ENCODE data around the gene SMIM9.
"Not testable (repeated sequence)": the region's sequence is repeated elsewhere in the genome, so short reads cannot be mapped to it uniquely, and the experiment has no call there.

Gene SMIM9

GRCh38 chrX:154834562-154834961, at the start of gene SMIM9:
Gene SMIM9 (minus strand): TSS chrX:154834662. CDS start chrX:154830856, 3,806 bp downstream.
- no peak for DNase-seq (ENCODE audit: low read depth)

DNA sequence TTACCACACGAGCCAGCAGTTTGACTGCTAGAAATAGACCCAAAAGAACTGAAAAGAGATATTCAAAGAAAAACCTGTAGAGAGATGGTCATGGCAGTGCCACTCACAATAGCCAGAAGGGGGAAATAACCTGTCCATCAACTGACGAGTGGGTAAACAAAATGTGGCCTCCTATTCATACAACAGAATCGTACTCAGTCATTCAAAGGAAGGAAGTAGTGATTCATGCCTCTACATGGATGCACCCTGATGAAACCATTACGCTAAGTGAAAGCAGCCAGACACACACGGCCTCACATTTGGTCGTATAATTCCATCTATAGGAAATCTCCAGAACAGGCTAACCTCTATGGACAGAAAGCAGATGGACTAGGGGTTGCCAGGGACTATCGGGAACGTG, 49.6 kb upstream of the SMIM9 start:
- DNase-seq (ENCODE audit: low read depth), result not testable (repeated sequence)

GRCh38 chrX:154873329-154873728, 38.9 kb upstream of the SMIM9 start:
- no peak for DNase-seq (ENCODE audit: low read depth)

- not testable (repeated sequence) for DNase-seq (ENCODE audit: low read depth)
Measured at GRCh38 chrX:154868522-154868921, 34.1 kb upstream of the SMIM9 start.

- no peak for DNase-seq (ENCODE audit: low read depth)
Measured at GRCh38 chrX:154855256-154855655, 20.8 kb upstream of the SMIM9 start.

GRCh38 chrX:154850957-154851611, 16.6 kb upstream of the SMIM9 start:
- DNase-seq (ENCODE audit: low read depth), result no peak

DNA sequence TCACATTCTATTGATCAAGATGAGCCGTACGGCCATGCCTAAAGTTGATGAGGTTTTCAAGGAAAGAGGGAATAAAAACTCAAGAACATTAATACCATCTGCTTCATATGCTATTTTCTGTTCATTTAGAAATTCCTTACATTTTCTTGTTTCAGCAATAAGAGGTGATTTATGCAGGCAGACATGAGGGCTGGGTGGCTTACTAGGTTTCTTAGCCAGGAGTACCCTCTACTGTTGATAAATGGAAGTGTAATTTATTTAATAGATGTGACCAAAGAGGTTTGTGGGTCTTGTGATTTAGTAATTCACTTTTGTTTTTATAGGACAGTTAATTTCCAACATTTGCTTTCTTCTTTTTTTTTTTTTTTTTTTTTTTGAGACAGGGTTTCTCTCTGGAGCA, 6.4 kb upstream of the SMIM9 start:
- DNase-seq (ENCODE audit: low read depth), result no peak

GRCh38 chrX:154836163-154836562, 1.7 kb upstream of the SMIM9 start:
- DNase-seq (ENCODE audit: low read depth), result no peak

DNA sequence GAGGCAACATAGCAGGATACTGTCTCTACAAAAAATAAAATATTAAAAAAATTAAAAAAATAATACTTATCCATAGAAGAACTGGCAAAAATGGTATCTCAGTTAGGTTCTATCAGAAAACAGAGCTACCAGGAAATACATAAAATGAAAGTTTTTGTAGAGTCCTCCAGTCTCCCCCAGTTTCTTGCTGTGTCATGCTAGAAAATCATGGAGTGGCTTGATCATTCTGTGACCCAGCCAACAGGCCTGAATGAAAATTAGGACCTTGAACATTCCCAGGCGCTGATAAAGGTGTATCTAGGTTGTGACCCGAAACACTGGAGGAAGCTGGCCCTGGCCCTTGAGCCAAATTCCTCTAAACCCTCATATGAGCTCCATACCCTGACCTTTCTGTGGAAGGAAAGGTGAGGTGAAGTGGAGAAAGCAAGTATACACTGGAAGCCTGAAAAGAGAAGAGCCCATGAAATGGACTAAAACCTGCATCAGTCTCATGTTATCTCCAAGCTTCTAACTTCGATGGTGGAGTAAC, 652 bp downstream of the SMIM9 start:
- DNase-seq (ENCODE audit: low read depth), result no peak

- DNase-seq (ENCODE audit: low read depth), result no peak
Measured at GRCh38 chrX:154829926-154830442, 4.5 kb downstream of the SMIM9 start.

GRCh38 chrX:154829134-154829533, 5.3 kb downstream of the SMIM9 start:
- no peak for DNase-seq (ENCODE audit: low read depth)

DNA sequence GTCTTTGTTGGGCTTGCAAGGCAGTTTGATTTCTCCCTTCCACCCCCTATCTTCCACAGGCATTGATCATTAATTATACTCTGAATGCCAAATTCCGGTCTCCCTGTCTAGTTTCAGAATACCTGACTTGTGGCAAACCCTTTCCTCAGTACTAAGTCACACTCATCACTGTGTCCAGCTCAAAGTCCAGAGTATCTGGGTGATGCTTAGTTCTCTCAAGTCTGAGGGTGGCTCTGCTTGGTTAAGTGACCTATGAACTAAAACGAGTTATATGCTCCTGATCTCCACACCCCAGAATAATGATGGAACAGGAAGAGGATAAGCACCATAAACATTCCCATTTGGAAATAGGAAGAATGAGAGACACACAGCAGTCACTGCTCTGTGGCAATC, 6.5 kb downstream of the SMIM9 start:
- DNase-seq (ENCODE audit: low read depth), result no peak

- no peak for DNase-seq (ENCODE audit: low read depth)
Measured at GRCh38 chrX:154827194-154828015, 7.1 kb downstream of the SMIM9 start.

GRCh38 chrX:154825586-154825985, 8.9 kb downstream of the SMIM9 start:
- not testable (repeated sequence) for DNase-seq (ENCODE audit: low read depth)

DNA sequence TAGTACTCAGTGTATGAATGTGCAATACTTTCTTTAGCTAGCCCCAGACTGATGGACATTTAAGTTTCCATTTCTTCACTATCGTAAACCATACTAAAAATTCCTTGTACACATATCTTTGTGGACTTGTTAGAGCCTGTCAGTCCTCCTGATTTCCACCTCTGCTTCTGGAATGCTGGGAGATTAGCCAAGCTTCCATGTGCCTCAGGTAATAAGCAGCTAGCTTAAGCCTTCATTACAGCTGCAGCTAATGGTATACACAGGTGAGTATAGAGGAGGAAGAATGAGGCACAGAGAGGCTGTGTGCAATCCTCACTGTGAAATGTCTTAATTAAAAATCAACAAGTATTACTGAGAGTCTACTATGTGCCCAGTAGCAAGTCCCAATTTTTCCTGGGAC, 9.8 kb downstream of the SMIM9 start:
- DNase-seq (ENCODE audit: low read depth), result no peak

DNA sequence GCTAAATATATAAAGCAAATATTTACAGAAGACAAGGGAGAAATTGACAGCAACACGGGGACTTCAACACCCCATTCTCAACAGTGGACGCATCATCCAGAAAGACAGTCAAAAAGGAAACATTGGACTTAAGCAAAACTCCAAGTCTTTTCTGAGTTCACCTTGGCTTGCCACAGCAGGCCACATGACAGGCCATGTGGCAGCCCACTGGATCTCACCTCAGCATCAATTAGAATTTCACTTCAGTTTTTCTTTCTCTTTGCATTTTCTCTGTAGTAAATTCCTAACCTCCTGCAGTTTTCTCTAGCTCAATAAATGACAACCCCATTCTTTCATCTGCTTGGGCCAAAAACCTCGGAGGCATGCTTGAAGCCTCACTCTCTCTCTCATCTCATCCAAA, 12.4 kb downstream of the SMIM9 start:
- no peak for DNase-seq (ENCODE audit: low read depth)

DNA sequence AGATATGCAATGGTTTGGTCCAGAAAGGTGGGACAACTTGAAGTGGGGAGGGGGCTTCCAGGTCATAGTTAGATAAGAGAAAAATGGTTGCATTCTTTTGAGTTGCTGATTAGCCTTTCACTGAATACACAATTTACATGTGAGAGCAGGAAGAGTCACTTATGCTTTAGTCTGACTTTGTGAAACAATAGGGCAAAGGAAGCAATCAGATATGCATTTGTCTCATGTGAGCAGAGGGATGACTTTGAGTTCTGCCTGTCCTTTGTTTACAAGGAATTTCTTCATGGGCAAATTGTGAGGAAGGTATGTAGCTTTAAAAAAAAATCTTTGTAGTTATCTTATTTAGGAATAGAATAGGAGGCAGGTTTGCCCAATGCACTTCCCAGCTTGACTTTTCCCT, 12.9 kb downstream of the SMIM9 start:
- DNase-seq (ENCODE audit: low read depth), result no peak

DNA sequence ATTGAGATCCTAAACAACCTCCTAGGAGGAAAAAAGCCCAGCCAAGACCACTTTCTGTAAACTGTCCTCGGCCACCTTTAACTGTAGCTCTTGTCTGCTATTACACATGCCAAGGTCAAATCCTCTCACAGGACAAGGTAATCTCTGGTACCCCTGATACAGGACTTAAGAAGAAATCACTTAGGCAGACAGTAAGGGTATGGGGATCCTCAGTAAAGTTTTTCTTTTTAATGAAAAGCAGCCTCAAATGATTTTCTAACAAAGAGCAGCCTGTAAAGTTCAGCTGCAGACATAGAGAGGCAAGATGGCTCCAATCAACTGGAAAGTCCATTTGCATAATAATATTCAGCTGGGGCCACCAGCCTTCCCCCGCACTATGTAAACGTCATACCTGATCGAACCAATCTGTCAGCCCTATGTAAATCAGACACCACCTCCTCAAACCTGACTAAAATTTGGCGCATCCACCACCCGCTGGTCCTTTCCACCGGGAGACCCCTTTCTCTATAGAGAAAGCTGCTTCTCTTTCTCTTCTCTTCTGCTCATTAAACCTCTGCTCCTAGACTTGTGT, 14.6 kb downstream of the SMIM9 start:
- no peak for DNase-seq (ENCODE audit: low read depth)

DNA sequence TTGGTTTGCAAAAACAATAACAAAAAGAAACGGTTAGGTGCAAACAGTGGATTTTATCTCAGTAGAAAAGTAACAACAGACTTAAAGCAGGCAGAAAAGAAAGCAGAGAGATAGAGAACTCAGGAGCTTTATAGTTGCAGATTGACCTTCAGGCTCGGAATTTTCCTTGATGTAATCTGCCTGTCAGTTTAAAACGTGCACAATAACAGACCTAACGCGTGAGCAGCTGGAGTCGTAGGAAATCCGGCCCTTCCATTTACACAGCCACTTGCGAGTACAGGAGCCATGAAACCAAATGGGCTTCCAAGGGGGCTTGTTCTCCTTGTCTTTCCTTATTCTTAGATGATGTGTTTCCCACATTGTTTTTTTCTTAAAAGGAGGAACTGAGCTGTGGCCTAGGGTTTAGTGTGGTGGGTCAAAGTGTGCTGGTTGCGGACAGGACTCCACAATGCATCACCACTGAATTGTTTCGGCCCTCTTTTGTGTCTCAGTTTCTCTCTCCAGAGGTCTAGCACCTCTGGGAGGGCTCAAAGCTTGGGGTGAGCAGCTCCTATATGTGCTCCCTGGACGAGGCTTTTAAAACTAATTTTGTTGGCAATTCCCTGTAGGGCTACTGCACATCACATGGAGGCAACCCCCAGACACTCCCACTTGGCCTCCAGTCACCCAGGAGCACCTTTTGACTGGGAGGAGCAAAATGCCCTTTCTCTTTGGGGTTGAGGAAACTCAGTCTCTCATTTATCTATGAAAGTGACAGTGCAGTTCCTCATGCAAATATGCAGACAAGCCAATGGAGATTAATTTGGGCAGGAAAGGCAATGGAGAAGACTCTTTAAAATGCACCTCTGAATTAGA, 15.3 kb downstream of the SMIM9 start:
- DNase-seq (ENCODE audit: low read depth), result no peak

- DNase-seq (ENCODE audit: low read depth), result not testable (repeated sequence)
Measured at GRCh38 chrX:154817048-154817618, 17.3 kb downstream of the SMIM9 start.

DNA sequence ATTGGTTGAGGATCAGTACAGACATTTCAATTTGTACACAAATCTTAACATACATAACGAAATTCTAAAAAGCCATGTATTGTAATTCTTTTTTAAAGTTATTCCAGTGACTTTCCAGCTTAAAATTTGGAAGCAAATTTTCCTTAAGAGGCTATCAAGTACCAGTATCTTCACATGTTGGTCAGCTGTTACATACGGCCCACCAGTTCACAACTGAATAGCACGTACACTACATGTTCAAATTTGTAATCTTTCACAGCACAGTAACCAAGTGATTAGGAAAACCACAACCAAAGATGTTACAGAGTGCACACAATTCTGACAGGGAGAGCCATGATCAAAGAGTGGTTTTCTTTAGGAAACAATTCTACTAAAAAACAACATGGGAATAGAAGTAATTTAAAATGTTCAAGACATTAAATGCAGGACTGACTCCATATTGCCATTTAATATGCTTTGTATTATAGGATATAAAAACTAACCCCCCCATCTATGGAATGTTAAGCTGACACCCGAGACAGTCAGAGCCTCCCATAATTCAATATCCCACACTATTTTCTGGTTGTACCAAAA, 18.1 kb downstream of the SMIM9 start:
- not testable (repeated sequence) for DNase-seq (ENCODE audit: low read depth)

Data from stimulated activated CD8-positive, alpha-beta memory T cell treated with anti-CD3 and anti-CD28 coated beads, Interleukin-12 subunit alpha, Interleukin-12 subunit beta, amount 100 ng/mL, for 1 hour (primary cell).